Neural crest cell (in vitro differentiated cells): Measurements from ENCODE around the gene HYAL4. TPM values are rescaled to one million over a fixed set of nuclear protein-coding genes. Genes with fewer than 3 reads are reported as not detected.

ENCODE experiments used
- DNase-seq: peaks from one replicate; pipeline ENCODE4 v3.0.0; 2021; ENCODE audit warnings: low read depth, mixed read lengths, low spot score
- H3K27ac Mint-ChIP-seq: one replicate; pipeline ENCODE4 v1.8.0; 2021; ENCODE audit warnings: mild to moderate bottlenecking, mixed read lengths; ENCODE audit not compliant: unreplicated experiment
- H3K27me3 Mint-ChIP-seq: 2 replicates; pipeline ENCODE4 v1.8.0; 2021; ENCODE audit warnings: low read depth, mild to moderate bottlenecking, mixed read lengths
- H3K36me3 Mint-ChIP-seq: 2 replicates; pipeline ENCODE4 v1.8.0; 2021; ENCODE audit warnings: low read depth, mild to moderate bottlenecking, mixed read lengths
- H3K4me1 Mint-ChIP-seq: 2 replicates; pipeline ENCODE4 v1.8.0; 2021; ENCODE audit warnings: mixed read lengths
- H3K4me3 Mint-ChIP-seq: one replicate; pipeline ENCODE4 v1.8.0; 2021; ENCODE audit warnings: mild to moderate bottlenecking, mixed read lengths
- H3K9me3 Mint-ChIP-seq: 2 replicates; pipeline ENCODE4 v1.8.0; 2021; ENCODE audit warnings: mixed read lengths
- CTCF ChIP-seq: fragments of 200-600 bp; sonication (generic); conservative IDR thresholded peaks from 2 replicates; pipeline ENCODE4 v1.5.0; 2021; ENCODE audit warnings: antibody characterized with exemption, mild to moderate bottlenecking
- total RNA-seq: library from RNA; stranded (reverse); gene quantifications from 2 replicates; pipeline ENCODE4 v1.2.1, GENCODE V29; 2021

The HYAL4 gene
- total RNA-seq, 1 donor from 2014 or later: not detected

DNA sequence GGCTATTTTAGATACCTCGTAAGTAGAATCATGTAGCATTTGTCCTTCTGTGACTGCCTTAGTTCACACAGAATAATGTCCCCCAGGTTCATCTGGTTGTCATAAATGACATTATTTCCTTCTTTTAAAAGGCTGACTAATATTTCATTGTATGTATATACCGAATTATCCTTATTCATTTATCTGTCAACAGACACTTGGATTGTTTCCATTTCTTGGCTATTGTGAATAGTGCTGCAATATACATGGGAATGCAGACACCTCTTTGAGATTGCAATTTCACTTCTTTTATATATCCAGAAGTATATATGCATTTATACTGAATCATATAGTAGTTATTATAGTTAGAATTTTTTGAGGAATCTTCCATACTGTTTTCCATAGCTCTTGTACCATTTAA, 24.1 kb upstream of the HYAL4 start:
- no peak for DNase-seq
- no peak overlapping the region for H3K4me3 Mint-ChIP-seq
- TF ChIP-seq CTCF: no peak
- H3K4me1 Mint-ChIP-seq: no peaks in the 10 kb centered on the region
- H3K27me3 Mint-ChIP-seq: no peaks in the 10 kb centered on the region
- H3K36me3 Mint-ChIP-seq: no peaks in the 10 kb centered on the region
- no peaks in the 10 kb centered on the region for H3K9me3 Mint-ChIP-seq
- no peak overlapping the region for H3K27ac Mint-ChIP-seq

- no peak overlapping the region for H3K4me3 Mint-ChIP-seq
- H3K9me3 Mint-ChIP-seq: no peaks in the 10 kb centered on the region
- H3K4me1 Mint-ChIP-seq: no peaks in the 10 kb centered on the region
- H3K27ac Mint-ChIP-seq: no peak overlapping the region
- DNase-seq: no peak
- H3K36me3 Mint-ChIP-seq: no peaks in the 10 kb centered on the region
- no peak for TF ChIP-seq CTCF
- no peaks in the 10 kb centered on the region for H3K27me3 Mint-ChIP-seq
These were observed 23.6 kb upstream of the HYAL4 start for GRCh38 chr7:123821320-123821719.

GRCh38 chr7:123823898-123824753, 20.8 kb upstream of the HYAL4 start:
- Mint-ChIP-seq H3K4me3 (no peak overlapping the region), H3K9me3 (no peaks in the 10 kb centered on the region), H3K36me3 (no peaks in the 10 kb centered on the region), H3K27me3 (no peaks in the 10 kb centered on the region), H3K4me1 (no peaks in the 10 kb centered on the region), H3K27ac (no peak overlapping the region)
- no peak for DNase-seq
- TF ChIP-seq CTCF: no peak

DNA sequence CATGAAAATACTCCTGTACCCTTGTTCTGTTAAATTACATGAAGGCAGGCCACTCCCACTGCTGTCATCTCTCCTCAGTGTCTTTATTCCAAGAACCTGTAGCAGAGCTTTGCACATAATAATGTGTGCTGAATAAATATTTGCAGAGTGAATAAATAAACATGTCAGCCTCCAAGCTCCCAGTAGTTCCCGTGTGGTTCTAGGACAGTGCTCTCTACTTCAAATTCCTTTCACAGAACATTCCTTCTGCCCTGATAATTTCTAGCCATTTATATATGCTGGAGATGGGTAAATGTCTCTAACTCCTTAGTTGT, 20.3 kb upstream of the HYAL4 start:
- no peak for DNase-seq
- TF ChIP-seq CTCF: no peak
- Mint-ChIP-seq H3K4me1 (no peaks in the 10 kb centered on the region), H3K27me3 (no peaks in the 10 kb centered on the region), H3K36me3 (no peaks in the 10 kb centered on the region), H3K9me3 (no peaks in the 10 kb centered on the region), H3K27ac (no peak overlapping the region), H3K4me3 (no peak overlapping the region)

- Mint-ChIP-seq H3K4me3 (no peak overlapping the region), H3K27ac (no peak overlapping the region), H3K27me3 (no peaks in the 10 kb centered on the region), H3K4me1 (no peaks in the 10 kb centered on the region), H3K9me3 (peaks cover 2% of the 10 kb centered on the region), H3K36me3 (no peaks in the 10 kb centered on the region)
- DNase-seq: no peak
- no peak for TF ChIP-seq CTCF
These were observed 16.2 kb upstream of the HYAL4 start for GRCh38 chr7:123828805-123829204.
